CD14-positive monocyte (primary cell): Measurements from ENCODE around the gene ATRN. TPM values are rescaled to one million over a fixed set of nuclear protein-coding genes. Genes with fewer than 3 reads are reported as not detected.

Source experiments
- DNase-seq, 3 donors: peaks; one replicate each; pipeline ENCODE4 v3.0.0-alpha.2; 2011 to 2022
- H2AFZ ChIP-seq: 2 replicates; pipeline ENCODE4 v1.6.0; 2012; ENCODE audit warnings: mild to moderate bottlenecking, low read depth, low read length, inconsistent platforms; ENCODE audit not compliant: insufficient read depth, poor library complexity, severe bottlenecking
- H3K27ac ChIP-seq, 2 donors: 1 replicate in 1 of 2; 2 replicates in 1 of 2; pipeline ENCODE4 v1.5.1; 2012 to 2013; ENCODE audit warnings: low read length in 2 of 2, control low read depth in 1 of 2, inconsistent platforms in 1 of 2, low read depth in 1 of 2, mild to moderate bottlenecking in 1 of 2
- H3K27me3 ChIP-seq, 2 donors: one replicate each; pipeline versions ENCODE4 v1.6.0 to v1.6.1; 2011 to 2013; ENCODE audit warnings: low read length in 2 of 2; ENCODE audit not compliant: control insufficient read depth in 2 of 2, insufficient read depth in 2 of 2
- H3K36me3 ChIP-seq, 2 donors: replicated peaks in 1 of 2; 1 replicate in 1 of 2; 2 replicates in 1 of 2; pipeline versions ENCODE4 v1.5.1 to v1.6.1; 2012 to 2013; ENCODE audit warnings: low read length in 2 of 2, control low read depth in 1 of 2, inconsistent platforms in 1 of 2, mild to moderate bottlenecking in 1 of 2; ENCODE audit not compliant: insufficient read depth in 2 of 2, control insufficient read depth in 1 of 2
- H3K4me1 ChIP-seq, 2 donors: 1 replicate in 1 of 2; 2 replicates in 1 of 2; pipeline versions ENCODE4 v1.5.1 to v1.6.1; 2012 to 2013; ENCODE audit warnings: low read length in 2 of 2, control low read depth in 1 of 2, inconsistent platforms in 1 of 2, mild to moderate bottlenecking in 1 of 2, moderate library complexity in 1 of 2; ENCODE audit not compliant: insufficient read depth in 2 of 2, control insufficient read depth in 1 of 2
- H3K4me2 ChIP-seq: replicated peaks from 2 replicates; pipeline ENCODE3; 2012; ENCODE audit warnings: low read length, moderate library complexity, mild to moderate bottlenecking; ENCODE audit not compliant: poor library complexity, severe bottlenecking; ENCODE audit errors: extremely low read depth
- H3K4me3 ChIP-seq, 3 experiments: fragments of 200-600 bp in 1 of 3; sonication (generic) in 1 of 3; replicated peaks in 1 of 3; 1 replicate in 2 of 3; 2 replicates in 1 of 3; pipeline ENCODE4 v1.5.1; 2011 to 2013; ENCODE audit warnings: low read length in 3 of 3, mild to moderate bottlenecking in 3 of 3, control low read depth in 2 of 3, low read depth in 2 of 3, inconsistent platforms in 1 of 3, moderate library complexity in 1 of 3
- H3K79me2 ChIP-seq: 2 replicates; pipeline ENCODE4 v1.6.0; 2012; ENCODE audit warnings: mild to moderate bottlenecking, control low read depth, inconsistent platforms, low read length, moderate library complexity; ENCODE audit not compliant: insufficient read depth
- H3K9ac ChIP-seq: 2 replicates; pipeline ENCODE4 v1.6.0; 2017; ENCODE audit warnings: low read length, mild to moderate bottlenecking; ENCODE audit not compliant: insufficient read depth, poor library complexity, severe bottlenecking
- H3K9me3 ChIP-seq, 2 donors: replicated peaks in 1 of 2; 1 replicate in 1 of 2; 2 replicates in 1 of 2; pipeline versions ENCODE4 v1.5.1 to v1.6.1; 2012 to 2013; ENCODE audit warnings: low read length in 2 of 2, control low read depth in 1 of 2; ENCODE audit not compliant: control insufficient read depth in 1 of 2, insufficient read depth in 1 of 2
- H4K20me1 ChIP-seq: 2 replicates; pipeline ENCODE4 v1.6.0; 2012; ENCODE audit warnings: mild to moderate bottlenecking, low read length, control low read depth, moderate library complexity; ENCODE audit not compliant: insufficient read depth
- H3K27ac Mint-ChIP-seq, 7 donors: one replicate each; pipeline ENCODE4 v1.8.0; 2020; ENCODE audit warnings: mild to moderate bottlenecking in 7 of 7, mixed read lengths in 7 of 7, moderate library complexity in 6 of 7, inconsistent platforms in 2 of 7
- H3K27me3 Mint-ChIP-seq, 3 donors: one replicate each; pipeline ENCODE4 v1.8.0; 2021 to 2022; ENCODE audit warnings: low read depth in 3 of 3, mild to moderate bottlenecking in 3 of 3, mixed read lengths in 3 of 3, moderate library complexity in 3 of 3, inconsistent platforms in 1 of 3
- H3K36me3 Mint-ChIP-seq, 2 donors: one replicate each; pipeline ENCODE4 v1.8.0; 2020; ENCODE audit warnings: mixed read lengths in 2 of 2, inconsistent platforms in 1 of 2, mild to moderate bottlenecking in 1 of 2
- H3K4me1 Mint-ChIP-seq: one replicate; pipeline ENCODE4 v1.8.0; 2020; ENCODE audit warnings: mild to moderate bottlenecking, mixed read lengths
- H3K4me3 Mint-ChIP-seq, 2 donors: one replicate each; pipeline ENCODE4 v1.8.0; 2020; ENCODE audit warnings: mild to moderate bottlenecking in 2 of 2, mixed read lengths in 2 of 2, moderate library complexity in 1 of 2
- H3K9me3 Mint-ChIP-seq, 7 donors: one replicate each; pipeline ENCODE4 v1.8.0; 2020 to 2022; ENCODE audit warnings: mixed read lengths in 7 of 7, mild to moderate bottlenecking in 6 of 7, moderate library complexity in 6 of 7, inconsistent platforms in 2 of 7
- WGBS: methylation state at CpG from one replicate; pipeline ENCODE4 v1.1.5; 2013; ENCODE audit warnings: missing lambda C conversion rate; ENCODE audit not compliant: insufficient coverage; 5-methylcytosine and 5-hydroxymethylcytosine counted together
- intact Hi-C, 2 donors: fragments of 100-400 bp; cut with micrococcal nuclease; formaldehyde crosslinking; loops; one replicate each; pipeline versions ENCODE4 v1.15.0 to v1.15.1; 2023
- polyA plus RNA-seq, 3 donors: library from polyadenylated mRNA; depleted of rRNA in 1 of 3; unstranded in 2 of 3; stranded (reverse) in 1 of 3; fragments of 300-500 nt in 2 of 3; fragments of >200 nt in 1 of 3; fragmentation: Illumina TruSeq in 2 of 3; gene quantifications; 1 replicate in 2 of 3; 2 replicates in 1 of 3; pipeline ENCODE4 v1.2.3, GENCODE V29; 2012 to 2021
- TF ChIP-seq, protein P1 (sequence below): fragments of 200-600 bp; IDR thresholded peaks from one replicate; pipeline ENCODE4 v1.8.0; 2022; ENCODE audit warnings: antibody characterized with exemption, mild to moderate bottlenecking

Gene ATRN
- polyA plus RNA-seq, 3 donors, result 10.2 to 17.4 (median 11.5) TPM

DNA sequence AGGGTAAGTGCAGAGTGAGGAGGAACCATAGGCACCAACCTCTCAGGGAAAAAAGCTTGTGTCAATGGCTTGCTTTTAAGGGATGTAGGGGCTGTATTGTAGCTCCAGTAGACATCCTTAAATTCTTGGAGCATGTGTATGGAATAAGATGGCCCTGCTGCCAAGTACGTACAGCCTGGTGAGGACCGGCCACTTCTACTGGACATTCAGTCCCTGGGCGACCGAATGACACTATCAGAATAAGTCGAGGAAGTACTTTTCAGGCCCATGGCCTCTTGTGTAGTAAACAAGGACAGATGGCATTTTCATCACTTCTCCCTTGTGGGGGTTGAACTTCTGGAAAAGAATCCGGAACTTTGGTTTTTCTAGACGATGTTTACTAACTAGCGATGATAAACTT lies 159.6 kb downstream of the ATRN start:
- no peaks in the 10 kb centered on the region for H3K27me3 ChIP-seq
- H3K36me3 Mint-ChIP-seq, result peaks cover 61 to 66% of the 10 kb centered on the region in 2 donors
- WGBS, result 100% methylated on average over 2 of the region's 8 CpGs
- no peak overlapping the region for H3K4me2 ChIP-seq
- H3K4me3 Mint-ChIP-seq, result no peak overlapping the region
- no peak overlapping the region for H3K9ac ChIP-seq
- H3K9me3 ChIP-seq, result no peaks in the 10 kb centered on the region
- H3K36me3 ChIP-seq, result peaks cover 10 to 62% of the 10 kb centered on the region in 2 donors
- H4K20me1 ChIP-seq, result no peaks in the 10 kb centered on the region
- no peak overlapping the region for H3K27ac Mint-ChIP-seq
- TF ChIP-seq, protein P1, sequence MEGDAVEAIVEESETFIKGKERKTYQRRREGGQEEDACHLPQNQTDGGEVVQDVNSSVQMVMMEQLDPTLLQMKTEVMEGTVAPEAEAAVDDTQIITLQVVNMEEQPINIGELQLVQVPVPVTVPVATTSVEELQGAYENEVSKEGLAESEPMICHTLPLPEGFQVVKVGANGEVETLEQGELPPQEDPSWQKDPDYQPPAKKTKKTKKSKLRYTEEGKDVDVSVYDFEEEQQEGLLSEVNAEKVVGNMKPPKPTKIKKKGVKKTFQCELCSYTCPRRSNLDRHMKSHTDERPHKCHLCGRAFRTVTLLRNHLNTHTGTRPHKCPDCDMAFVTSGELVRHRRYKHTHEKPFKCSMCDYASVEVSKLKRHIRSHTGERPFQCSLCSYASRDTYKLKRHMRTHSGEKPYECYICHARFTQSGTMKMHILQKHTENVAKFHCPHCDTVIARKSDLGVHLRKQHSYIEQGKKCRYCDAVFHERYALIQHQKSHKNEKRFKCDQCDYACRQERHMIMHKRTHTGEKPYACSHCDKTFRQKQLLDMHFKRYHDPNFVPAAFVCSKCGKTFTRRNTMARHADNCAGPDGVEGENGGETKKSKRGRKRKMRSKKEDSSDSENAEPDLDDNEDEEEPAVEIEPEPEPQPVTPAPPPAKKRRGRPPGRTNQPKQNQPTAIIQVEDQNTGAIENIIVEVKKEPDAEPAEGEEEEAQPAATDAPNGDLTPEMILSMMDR, result no peak
- no peaks in the 10 kb centered on the region for H3K27me3 Mint-ChIP-seq
- no peaks in the 10 kb centered on the region for H3K4me1 Mint-ChIP-seq
- no peaks in the 10 kb centered on the region for H3K79me2 ChIP-seq
- H2AFZ ChIP-seq, result no peak overlapping the region
- no peaks in the 10 kb centered on the region for H3K9me3 Mint-ChIP-seq
- no peak overlapping the region for H3K4me3 ChIP-seq
- no peak overlapping the region for H3K27ac ChIP-seq
- DNase-seq, result no peak
- intact Hi-C loops, result no loop called here
- no peaks in the 10 kb centered on the region for H3K4me1 ChIP-seq

- DNase-seq, result no peak
- intact Hi-C loops, result no loop called here
- Mint-ChIP-seq H3K27ac (no peak overlapping the region), H3K9me3 (no peaks in the 10 kb centered on the region), H3K36me3 (peaks cover 57 to 63% of the 10 kb centered on the region in 2 donors), H3K4me1 (no peaks in the 10 kb centered on the region), H3K4me3 (no peak overlapping the region), H3K27me3 (no peaks in the 10 kb centered on the region)
- Histone ChIP-seq H2AFZ (no peak overlapping the region), H3K36me3 (peaks cover 10 to 65% of the 10 kb centered on the region in 2 donors), H3K9ac (no peak overlapping the region), H3K27ac (no peak overlapping the region), H4K20me1 (no peaks in the 10 kb centered on the region), H3K4me3 (no peak overlapping the region), H3K4me2 (no peak overlapping the region), H3K27me3 (no peaks in the 10 kb centered on the region), H3K4me1 (no peaks in the 10 kb centered on the region), H3K9me3 (no peaks in the 10 kb centered on the region), H3K79me2 (no peaks in the 10 kb centered on the region)
- TF ChIP-seq, protein P1, result no peak
- WGBS, result 100% methylated on average over 2 of the region's 5 CpGs
Measured at GRCh38 chr20:3631534-3631933, 160.7 kb downstream of the ATRN start.
